ENCODE measurements around the gene PLSCR3.
A peak's percentile ranks its signal among the peaks of the same experiment; 100 is the strongest.

The PLSCR3 gene

DNA sequence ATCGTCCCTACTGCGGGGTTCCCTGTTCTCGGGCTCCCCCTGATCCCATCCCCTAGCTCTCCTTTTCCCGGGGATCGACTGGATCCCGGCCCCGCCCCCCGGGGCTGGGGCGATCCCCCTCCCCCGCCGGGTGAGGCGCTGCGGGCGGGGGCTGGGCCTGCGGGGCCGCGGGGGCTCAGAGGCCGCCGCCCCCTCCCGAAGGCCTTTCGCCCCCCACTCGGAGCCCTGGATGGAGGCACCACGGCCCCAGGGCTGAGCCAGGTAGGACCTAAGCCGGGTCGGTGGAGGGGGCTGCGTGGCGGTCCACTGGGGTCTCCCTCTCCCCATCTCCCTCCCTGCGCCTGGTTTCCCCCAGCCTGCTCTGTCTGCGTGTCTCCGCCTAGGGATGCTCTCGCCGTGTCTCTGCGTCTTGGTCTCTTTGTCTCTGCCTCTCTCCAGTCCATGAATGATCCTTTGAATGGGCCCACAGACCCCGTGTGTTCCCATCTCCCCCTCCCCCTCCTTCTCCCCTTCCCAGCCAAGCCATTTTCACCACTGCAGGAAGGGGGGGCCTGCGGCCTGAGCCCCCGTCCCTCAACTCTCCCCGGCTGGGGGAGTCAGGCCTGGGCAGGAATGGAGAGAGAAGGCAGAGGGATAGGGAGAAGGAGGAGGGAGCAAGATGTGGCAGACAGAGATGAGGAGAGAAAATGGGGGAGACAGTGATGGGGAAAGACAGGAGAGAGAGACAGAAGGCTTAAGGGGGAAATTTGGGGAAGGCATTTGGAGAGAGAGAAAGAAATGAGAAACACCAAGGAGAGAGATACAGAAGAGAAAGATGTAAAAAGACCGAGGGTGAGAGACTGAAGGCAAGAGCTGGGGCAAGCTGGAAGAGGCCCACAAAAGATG is 11.3 kb upstream of the PLSCR3 start:
- DNase-seq: no peak

DNA sequence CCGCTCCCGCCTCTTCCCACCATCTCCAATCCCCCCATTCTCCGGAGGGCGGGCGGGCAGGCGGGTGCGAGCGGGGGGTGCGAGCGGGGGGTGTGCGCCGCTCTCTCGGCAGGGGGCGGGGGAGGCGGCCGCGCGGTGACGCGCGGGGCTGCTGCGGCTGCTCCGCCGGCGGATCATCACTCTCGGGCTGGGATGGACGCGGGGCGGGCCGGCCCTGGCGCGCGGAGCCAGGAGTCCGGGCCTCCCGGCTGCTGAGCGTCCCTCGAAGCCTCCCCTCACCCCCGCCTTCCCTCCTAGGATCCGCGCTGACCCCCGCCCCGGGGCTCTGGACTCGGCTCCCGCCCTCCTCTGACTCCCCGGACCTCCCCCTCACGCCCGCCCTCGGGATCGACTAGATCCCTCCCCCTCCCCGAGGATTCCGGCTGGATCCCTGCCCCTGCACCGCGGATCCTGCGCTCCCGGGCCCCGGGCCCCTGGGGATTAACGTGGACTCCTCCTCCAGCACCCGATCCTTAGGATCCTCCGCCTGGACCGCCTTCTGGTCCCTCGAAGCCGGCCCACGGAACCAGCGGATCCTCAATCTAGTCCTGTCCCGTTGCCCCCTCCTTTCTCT is 10.5 kb upstream of the PLSCR3 start:
- no peak for DNase-seq

DNA sequence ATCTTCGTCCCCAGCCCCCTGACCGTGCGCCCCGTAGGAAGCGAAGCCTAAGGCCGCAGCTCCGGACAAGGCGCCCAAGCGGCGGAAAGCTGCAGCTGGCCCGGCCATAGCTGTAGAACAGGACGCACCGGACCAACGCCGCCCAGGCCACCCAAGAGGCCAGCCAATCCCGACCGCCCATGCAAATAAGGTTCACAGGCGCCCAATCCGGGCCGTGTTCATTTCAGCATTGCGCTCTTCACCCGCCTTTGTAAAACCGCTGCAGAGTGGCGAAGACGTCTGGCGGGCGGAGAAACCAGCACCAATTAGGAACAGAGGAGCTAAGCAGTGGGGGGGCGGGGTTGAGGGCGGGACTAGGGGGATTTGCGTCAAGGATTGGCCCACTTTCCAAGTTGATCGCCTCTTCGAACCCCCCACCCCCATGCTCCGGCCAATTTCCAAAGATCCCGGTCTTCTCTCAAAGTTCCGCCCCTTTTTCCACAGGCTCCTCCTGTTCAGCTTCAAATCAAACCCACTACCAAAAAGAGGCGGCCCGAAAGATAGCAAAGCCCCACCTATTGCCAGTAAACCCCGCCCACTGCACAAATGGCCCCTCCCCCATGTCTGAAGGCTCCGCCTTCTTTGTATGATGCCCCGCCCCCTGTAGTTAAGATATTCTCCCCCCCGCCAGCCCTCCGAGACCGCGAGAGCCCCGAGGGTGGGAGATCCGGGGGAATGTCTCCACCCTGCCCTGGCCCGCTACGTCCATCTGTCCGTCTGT is 9.8 kb upstream of the PLSCR3 start, which contains the start of gene TMEM256:
TSS of gene TMEM256 (minus strand) at position 121 of the 760 bp plus-strand sequence. CDS start at position 108, 13 bp downstream.
- DNase-seq: peak; percentile 97

DNA sequence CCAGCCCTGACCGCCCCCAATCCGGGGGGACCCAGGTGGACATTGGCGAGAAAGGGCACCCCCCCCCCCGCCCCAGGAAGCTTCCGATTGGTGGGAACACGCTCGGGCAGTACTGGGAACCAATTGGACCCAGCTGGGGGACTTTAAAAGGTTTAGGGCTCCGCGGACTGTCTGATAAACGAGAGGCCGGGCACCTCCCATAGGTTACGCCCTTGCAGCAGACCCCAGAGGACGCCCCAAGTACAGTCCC is 9.3 kb upstream of the PLSCR3 start:
- no peak for DNase-seq

DNA sequence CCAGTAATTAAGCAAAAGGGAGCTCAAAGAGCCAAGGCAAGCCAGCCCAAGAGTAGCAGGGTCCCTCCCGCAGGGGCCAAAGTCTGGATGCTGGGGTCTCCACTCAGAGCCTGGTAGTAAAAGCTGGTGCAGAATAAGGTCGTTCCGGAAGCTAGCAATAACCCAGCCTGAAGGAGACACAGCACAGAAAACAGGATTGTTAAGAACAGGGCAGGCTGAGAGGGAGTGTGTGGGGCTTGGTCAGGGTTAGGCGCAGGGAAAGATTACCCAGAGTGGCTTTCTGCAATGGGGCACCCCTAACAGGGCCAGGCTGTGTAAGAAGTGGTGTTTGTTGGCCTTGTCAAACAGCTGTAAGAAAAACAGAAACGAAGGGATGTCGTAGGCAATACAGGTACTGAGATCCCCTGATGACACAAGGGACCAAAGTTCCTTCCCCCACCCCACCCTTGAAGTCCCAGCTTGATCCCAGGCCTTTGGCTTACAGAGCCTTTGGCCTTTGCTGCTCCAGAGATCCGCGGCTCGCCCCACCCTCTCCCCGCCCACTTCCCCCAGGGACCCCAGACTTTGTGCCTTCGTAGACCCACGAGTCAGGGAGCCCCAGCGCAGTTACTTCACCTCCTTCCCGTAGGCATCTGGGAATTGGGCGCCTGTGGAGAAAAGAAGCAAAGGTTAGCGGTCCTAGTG is 8.9 kb upstream of the PLSCR3 start:
- DNase-seq: no peak

DNA sequence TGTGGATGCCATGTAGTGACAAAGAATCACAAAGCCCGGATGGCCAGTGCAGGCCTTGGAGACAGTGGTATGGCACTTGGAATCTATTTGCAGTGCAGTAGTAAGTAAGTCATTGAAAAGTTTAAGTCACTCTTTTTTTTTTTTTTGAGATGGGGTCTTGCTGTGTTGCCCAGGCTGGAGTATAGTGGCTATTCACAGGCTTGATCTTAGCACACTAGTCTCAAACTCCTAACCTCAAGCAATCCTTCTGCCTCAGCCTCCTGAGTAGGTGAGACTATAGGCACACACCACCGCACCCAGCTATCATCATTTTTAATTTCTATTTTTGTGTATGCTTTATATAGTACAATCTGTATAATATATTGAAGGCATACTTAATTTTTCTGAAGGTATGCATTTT is 4.3 kb upstream of the PLSCR3 start:
- DNase-seq: no peak

DNA sequence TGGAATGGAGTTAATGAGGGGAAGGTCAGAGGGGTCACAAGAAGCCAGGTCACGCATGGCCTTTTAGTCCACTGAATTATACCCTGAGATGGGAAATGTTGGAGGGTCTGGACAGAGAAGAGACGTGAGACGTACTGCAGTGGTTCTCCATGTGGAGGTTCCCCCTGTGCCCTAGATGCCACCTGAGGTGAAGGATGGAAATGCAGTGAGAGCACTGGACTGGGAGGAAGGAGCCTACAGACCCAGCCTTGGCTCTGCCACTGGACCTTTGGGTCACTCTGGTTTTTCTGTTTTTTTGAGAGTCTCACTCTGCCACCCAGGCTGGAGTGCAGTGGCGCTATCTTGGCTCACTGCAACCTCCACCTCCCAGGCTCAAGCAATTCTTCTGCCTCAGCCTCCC is 1.8 kb upstream of the PLSCR3 start:
- DNase-seq: no peak

DNA sequence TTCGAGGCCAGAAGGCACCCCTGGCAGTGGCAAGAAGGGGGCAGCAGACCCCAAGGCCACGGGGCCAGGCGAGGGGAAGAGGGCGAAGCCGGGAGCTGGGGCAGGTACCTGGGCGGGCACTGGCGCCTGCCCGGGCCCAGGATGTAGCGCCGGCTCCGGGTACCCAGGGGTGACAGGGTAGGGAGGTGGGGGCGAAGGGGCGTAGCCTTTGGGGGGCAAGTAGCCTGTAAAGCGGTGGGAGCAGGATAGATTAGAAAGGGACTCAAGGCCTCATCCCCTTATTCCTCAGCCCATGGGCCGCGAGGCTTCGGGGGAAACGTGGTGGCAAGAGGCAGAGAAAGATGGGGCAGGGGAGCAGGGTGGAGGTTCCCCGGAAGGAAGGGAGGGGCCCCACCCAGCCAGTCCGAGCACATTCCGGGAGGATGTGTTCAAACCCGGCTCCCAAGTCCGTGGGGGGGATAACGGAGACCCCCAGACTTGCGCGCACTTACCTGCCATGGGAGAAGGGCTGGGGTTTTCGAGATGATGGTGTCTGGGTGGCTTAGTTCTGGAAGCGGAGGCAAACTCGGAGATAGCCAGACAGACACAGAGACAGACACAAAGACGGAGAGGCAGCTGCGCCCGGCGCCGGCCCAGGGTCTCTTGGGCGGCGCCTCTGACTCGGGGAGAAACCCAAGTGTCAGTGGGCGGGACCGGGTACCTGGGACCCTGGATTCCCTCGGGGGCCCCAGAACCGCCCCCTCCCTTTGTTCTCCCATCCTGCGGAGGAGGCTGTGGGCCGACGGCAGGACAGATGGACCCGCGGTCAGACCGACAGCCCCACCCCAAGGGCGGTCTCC is 493 bp downstream of the PLSCR3 start:
- peak; percentile 66 for DNase-seq

DNA sequence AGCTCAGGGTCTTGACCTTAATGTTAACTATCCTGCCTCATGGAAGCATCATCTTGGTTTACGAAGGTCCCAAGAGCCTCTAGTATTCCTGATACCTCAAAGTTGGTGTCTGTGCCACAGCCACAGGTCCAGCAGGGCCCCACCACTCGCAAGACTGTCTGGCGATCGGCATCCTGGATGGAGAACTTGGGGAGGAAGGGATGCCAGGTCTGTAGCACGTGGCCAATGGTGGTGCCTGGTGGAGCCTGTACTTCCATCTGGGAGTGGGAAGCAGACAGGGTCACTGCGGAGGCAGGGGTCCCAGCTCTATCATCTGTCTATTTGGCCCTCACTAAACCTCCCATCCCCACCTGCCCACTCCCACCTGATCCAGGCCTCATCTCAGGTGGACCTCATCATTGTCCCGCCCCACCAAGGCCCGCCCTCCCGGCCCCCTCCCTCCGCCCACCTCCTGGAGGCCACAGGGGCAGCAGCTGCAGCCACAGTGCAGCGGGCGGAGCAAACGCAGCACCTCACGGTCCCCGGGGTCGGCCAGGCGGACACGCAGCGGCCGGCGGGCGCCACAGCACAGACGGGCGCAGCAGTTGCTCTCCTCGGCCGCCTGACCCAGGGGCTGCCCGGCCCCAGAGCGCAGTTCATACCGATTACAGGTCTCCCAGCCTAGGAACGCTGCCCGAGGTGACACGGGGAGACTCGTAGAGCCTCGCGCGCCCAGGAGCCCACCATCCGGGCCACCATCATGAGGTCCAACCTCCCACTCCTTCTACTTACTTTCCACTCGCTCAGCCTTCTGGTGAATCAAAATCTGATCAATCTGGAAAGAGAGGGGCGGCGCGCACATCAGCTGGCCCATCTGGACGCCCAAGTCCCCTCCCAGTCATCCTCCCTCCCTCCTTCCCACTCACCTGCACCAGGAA is 1.4 kb downstream of the PLSCR3 start:
- no peak for DNase-seq

DNA sequence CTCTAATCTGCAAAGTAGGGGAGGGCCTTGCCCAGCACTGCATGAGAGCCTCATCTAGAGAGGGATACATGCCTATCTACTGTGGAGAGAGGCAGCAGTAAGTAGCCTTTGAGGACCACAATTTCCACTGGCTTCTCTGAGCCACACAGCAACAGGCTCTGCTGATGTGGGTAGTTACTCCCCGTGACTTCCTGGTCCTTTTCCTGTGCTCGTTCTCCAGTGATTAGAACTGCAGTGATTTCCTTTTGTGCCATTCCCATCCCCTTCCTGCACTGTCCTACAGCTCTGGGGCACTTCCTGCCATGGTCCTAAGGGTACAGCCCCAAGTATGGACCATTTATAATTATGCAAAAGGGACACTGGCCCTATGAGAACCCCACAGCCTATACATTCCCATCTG is 3.0 kb downstream of the PLSCR3 start:
- DNase-seq: no peak

DNA sequence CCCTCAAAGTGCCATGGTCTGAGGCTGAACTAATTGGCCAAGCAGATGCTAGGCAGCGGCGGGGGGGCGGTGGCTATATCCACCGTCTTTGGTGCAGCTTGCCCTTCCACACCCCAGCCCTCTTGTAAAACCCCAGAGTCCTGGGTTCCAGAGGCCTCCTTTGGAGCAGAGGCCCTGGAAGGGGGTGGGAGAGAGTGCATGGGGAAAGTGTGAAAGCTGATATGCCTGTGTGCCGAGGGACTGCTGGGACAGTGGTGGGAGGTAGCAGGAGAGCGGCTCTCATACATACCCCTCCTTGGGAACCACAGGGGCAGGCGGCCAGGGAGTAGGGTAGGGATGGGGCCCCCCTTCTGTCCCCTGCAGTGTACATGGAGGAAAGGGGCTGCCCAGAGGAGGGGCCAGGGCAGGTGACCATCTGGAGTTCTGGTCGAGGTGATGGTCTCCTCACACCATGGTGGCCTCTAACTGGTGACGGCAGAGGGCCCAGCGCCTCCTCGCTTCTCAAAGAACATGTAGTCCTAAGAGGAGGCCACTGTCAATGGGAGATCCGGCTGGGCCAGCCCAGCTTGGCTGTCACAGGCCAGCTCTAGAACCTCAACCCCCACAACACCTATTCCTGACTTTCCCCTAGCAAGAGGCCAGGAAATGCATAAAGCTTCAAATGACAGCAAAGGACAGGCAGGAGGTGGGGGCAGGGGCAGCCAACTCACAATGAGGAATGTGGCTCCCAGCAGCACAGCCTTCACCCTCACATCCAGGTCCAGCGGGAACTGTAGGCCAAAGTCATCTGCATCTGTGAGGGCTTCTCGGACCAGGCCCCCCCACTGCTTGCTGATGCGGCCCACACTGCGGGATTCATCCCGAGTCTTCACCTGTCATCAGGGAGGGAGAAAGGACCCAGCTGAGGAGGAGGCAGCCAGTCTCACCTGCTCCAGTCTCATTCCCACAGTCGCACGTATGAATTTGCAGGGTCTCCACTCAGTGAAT is 4.1 kb downstream of the PLSCR3 start:
- DNase-seq: no peak

DNA sequence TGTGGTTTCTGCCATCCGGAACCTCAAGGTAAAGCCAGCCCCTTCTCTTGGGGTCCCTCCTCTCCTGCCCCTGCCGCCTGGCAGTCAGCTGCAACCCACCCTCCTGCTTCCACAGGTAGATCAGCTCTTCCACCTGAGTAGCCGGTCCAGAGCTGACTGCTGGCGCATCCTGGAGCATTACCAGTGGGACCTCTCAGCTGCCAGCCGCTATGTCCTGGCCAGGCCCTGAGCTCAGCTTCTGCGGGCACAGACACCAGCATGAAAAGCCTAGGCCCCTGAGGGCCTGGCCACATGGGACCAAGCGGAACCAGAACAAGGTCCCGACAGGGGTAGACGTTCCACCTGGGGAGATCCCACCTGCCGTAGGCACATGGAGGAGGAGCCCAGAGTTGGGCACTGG is 5.5 kb downstream of the PLSCR3 start:
- DNase-seq: no peak

DNA sequence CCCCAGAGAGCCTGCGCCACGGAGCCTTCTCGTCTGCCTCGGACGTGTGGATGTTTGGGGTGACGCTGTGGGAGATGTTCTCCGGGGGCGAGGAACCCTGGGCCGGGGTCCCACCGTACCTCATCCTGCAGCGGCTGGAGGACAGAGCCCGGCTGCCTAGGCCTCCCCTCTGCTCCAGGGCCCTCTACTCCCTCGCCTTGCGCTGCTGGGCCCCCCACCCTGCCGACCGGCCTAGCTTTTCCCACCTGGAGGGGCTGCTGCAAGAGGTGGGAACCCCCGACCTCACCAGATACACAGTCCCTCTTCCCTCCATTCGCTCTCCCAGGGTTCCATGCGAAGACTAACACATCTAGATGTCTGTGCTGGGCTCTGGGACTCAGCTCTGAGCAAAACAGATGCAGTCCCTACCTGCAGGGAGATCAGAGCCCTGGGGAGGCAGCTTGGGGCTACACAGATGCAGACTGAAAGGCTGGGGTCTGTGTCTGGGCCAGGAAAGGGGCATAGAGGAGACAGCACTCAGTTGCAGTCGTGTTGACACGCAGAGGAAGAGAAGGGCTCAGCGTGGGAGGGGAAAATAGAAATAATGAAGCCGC is 9.7 kb downstream of the PLSCR3 start:
- no peak for DNase-seq

DNA sequence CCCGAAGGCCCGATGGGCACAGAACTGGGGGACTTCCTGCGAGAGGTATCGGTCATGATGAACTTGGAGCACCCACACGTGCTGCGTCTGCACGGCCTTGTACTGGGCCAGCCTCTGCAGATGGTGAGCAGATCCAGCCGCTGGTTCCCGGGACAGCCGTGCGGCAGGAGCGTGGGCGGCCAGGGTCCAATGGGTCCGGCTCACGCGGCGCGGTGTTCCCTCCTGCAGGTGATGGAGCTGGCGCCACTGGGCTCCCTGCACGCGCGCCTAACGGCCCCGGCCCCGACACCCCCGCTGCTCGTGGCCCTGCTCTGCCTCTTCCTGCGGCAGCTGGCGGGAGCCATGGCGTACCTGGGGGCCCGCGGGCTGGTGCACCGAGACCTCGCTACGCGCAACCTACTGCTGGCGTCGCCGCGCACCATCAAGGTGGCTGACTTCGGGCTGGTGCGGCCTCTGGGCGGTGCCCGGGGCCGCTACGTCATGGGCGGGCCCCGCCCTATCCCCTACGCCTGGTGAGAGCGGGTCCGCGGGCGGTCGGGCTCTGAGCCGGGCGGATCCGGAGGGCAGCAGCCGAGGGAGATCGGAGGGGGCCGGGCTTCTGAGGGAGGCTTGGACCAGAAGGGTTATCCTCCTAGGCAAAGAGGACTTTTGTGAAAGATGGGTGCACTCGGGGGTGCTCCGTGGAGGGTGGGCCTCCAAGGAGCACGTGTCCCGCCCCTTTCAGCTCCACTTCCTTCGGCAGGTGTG is 10.4 kb downstream of the PLSCR3 start:
- DNase-seq: no peak

DNA sequence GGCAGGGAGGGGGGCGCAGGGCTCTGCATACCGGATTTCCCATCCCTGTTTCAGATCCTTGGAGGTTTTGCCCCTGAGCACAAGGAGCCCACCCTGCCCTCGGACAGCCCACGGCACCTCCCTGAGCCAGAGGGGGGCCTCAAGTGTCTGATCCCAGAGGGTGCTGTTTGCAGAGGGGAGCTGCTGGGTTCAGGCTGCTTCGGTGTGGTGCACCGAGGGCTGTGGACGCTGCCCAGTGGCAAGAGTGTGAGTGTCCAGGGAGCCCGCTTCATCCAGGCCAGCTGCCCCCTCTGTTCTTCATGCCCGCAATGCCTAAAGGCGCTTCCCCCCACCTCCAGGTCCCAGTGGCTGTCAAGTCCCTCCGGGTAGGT is 11.0 kb downstream of the PLSCR3 start:
- DNase-seq: no peak

DNA sequence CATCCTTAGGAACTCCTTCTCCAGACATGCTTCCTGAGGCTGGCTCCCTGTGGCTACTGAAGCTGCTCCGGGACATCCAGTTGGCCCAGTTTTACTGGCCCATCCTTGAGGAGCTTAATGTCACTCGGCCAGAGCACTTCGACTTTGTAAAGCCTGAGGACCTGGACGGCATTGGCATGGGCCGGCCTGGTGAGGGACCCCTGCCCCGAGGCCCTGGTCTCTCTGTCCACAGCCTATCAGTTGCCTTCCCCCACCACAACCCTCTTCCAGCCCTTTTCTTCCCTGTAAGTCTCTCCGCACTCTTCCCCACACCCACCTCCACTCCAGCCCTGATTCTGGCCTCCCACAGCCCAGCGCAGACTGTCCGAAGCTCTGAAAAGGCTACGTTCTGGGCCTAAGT is 11.4 kb downstream of the PLSCR3 start:
- no peak for DNase-seq

DNA sequence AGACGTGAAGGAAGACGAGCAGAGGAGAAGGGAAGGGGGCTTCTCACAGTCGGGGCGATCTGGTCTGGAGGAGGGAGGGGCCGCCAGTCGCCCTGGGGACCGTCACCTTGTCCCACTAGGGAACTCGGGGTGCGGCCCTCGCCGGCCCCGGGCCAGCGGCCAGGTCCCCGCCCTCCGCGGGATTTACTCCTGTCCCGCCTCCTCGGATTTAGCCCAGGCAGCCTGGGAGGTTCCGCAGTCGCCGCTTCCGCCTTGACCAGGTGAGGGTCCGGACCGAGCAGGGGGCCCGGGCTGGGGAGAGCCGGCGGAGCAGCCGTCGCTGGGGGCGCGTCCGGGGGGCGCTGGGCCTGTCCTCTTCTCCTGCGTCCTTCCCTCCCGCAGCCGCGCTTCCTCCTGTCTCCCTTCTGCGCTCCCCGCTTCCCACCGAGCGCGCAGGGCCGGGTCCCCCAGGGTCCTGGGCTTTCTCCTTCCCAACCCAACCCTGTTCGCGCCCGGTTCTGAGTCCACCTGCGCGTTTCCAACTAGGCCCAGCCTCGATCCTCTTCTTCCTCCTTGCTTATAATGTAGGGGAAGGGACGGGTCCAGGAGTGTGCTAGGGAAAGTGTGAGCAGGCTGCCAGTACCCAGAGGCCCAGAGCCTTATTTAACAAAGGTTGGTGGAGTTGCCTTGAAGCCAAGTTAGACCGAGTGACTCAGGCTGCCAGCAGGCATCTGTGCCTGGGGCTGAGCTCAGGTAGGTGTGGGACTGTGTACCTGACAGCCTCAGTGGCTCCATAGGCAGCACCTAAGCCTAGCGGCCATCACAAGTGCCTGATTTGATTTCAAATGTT is 13.3 kb downstream of the PLSCR3 start, which contains the start of gene TNK1:
TSS of gene TNK1 (plus strand) at position 235 of the 829 bp plus-strand sequence. CDS start 1,838 bp downstream, outside the sequence.
- no peak for DNase-seq

DNA sequence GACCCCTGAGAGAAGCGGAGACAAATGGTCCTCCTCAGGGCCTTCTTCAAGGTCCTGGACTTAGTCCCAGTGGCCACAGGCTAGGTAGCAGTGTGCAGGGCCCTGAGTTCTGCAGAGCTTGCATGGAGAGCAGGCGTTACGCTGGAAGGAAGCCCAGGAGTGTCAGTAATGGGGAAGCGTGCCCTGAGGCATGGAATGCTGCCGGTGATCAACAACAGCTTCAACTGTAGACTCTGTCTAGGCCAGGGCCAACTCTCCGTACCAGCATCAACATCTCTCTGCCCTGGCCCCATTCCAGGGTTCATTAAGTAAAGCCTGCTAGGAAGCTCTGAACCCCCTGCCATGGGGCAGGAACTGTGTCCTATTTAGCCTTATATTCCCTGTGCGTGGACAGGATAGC is 14.0 kb downstream of the PLSCR3 start:
- DNase-seq: no peak

All from NCI-H2171 (cell line).